Lung (tissue), 12 donors: ENCODE measurements around the gene GUF1. TPM values are rescaled to one million over a fixed set of nuclear protein-coding genes. Genes with fewer than 3 reads are reported as not detected.

ENCODE experiments used
- ATAC-seq: fragments of 200-7000 bp; cut with Tn5 transposase; one replicate; pipeline ENCODE4 v1.9.1; 2020; ENCODE audit warnings: moderate number of reproducible peaks; ENCODE audit not compliant: insufficient read depth, low FRiP score
- DNase-seq, 3 donors: peaks; one replicate each; pipeline ENCODE4 v3.0.0-alpha.2; 2013 to 2017
- H3K27ac ChIP-seq, 2 donors: one replicate each; pipeline ENCODE4 v1.5.1; 2013; ENCODE audit warnings: mild to moderate bottlenecking in 2 of 2, moderate library complexity in 2 of 2, control low read depth in 1 of 2, inconsistent platforms in 1 of 2, low read depth in 1 of 2, low read length in 1 of 2
- H3K27me3 ChIP-seq, 3 donors: one replicate each; pipeline ENCODE4 v1.5.1; 2013; ENCODE audit warnings: low read length in 2 of 3; ENCODE audit not compliant: control insufficient read depth in 3 of 3, insufficient read depth in 3 of 3
- H3K36me3 ChIP-seq, 4 donors: one replicate each; pipeline ENCODE4 v1.5.1; 2013; ENCODE audit warnings: low read length in 4 of 4, mild to moderate bottlenecking in 1 of 4, moderate library complexity in 1 of 4; ENCODE audit not compliant: control insufficient read depth in 4 of 4, insufficient read depth in 4 of 4
- H3K4me1 ChIP-seq, 5 donors: one replicate each; pipeline ENCODE4 v1.5.1; 2013; ENCODE audit warnings: low read length in 5 of 5, mild to moderate bottlenecking in 2 of 5, moderate library complexity in 1 of 5; ENCODE audit not compliant: control insufficient read depth in 5 of 5, insufficient read depth in 5 of 5
- H3K4me3 ChIP-seq: one replicate; pipeline ENCODE4 v1.5.1; 2013; ENCODE audit warnings: mild to moderate bottlenecking, control low read depth, moderate library complexity
- H3K9ac ChIP-seq, 2 donors: one replicate each; pipeline ENCODE4 v1.5.1; 2013; ENCODE audit warnings: low read length in 2 of 2, control low read depth in 1 of 2; ENCODE audit not compliant: insufficient read depth in 1 of 2
- H3K9me3 ChIP-seq, 4 donors: one replicate each; pipeline ENCODE4 v1.5.1; 2013; ENCODE audit warnings: low read length in 3 of 4, mild to moderate bottlenecking in 1 of 4, moderate library complexity in 1 of 4; ENCODE audit not compliant: control insufficient read depth in 4 of 4, insufficient read depth in 3 of 4
- WGBS, 2 donors: extraction: QIAGEN DNeasy Blood & Tissue Kit; methylation state at CpG; one replicate each; pipeline ENCODE4 v1.1.7; 2013; 5-methylcytosine and 5-hydroxymethylcytosine counted together
- polyA plus RNA-seq, 2 donors: library from polyadenylated mRNA; stranded (reverse); fragments of 200-250 nt; gene quantifications; one replicate each; pipeline ENCODE4 v1.2.1, GENCODE V29; 2013
- total RNA-seq, 2 donors: library from RNA; depleted of rRNA in 1 of 2; stranded (reverse); fragments of >200 nt in 1 of 2; gene quantifications; one replicate each; pipeline ENCODE4 v1.2.1, GENCODE V29; 2014 to 2021
- TF ChIP-seq, protein P1 (sequence below): IDR thresholded peaks from 2 replicates; pipeline ENCODE4 v1.5.1; 2012; ENCODE audit warnings: mild to moderate bottlenecking; ENCODE audit errors: control extremely low read depth, extremely low read depth
- donor health status: control.
- donor health status: control.
- donor health status: Bipolar disorder and iron deficiency.
- donor health status: healthy.
- donor health status: DM: yes; HTN: yes; CAD: no.

The GUF1 gene
- total and polyA plus RNA-seq, 4 donors, result 9.2 to 27.4 (median 17.2) TPM

DNA sequence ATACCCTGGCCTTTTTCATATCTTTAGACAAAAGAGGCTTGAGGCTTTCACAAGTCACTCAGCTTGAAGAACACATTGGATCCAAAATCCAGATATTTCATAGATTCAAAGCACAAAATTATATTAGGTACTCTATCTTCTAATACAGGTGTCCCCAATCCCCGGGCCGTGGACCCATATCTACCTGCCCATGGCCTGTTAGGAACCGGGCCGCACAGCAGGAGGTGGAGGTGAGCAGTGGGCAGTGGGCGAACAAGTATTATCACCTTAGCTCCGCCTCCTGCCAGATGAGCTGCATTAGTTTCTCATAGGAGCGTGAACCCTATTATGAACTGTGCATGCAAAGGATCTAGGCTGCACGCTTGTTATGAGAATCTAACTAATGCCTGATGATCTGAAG lies 45.5 kb upstream of the GUF1 start:
- Histone ChIP-seq H3K27me3 (no peaks in the 10 kb centered on the region), H3K9me3 (no peaks in the 10 kb centered on the region), H3K4me1 (no peaks in the 10 kb centered on the region), H3K27ac (no peak overlapping the region), H3K4me3 (no peak overlapping the region), H3K36me3 (no peaks in the 10 kb centered on the region), H3K9ac (no peak overlapping the region)
- DNase-seq, result no peak
- no peak for ATAC-seq
- WGBS, 2 donors, result 83 to 86% methylated on average over 8 of the region's 8 CpGs
- TF ChIP-seq, protein P1, sequence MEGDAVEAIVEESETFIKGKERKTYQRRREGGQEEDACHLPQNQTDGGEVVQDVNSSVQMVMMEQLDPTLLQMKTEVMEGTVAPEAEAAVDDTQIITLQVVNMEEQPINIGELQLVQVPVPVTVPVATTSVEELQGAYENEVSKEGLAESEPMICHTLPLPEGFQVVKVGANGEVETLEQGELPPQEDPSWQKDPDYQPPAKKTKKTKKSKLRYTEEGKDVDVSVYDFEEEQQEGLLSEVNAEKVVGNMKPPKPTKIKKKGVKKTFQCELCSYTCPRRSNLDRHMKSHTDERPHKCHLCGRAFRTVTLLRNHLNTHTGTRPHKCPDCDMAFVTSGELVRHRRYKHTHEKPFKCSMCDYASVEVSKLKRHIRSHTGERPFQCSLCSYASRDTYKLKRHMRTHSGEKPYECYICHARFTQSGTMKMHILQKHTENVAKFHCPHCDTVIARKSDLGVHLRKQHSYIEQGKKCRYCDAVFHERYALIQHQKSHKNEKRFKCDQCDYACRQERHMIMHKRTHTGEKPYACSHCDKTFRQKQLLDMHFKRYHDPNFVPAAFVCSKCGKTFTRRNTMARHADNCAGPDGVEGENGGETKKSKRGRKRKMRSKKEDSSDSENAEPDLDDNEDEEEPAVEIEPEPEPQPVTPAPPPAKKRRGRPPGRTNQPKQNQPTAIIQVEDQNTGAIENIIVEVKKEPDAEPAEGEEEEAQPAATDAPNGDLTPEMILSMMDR, result no peak

- no peaks in the 10 kb centered on the region for H3K4me1 ChIP-seq
- H3K36me3 ChIP-seq, result no peaks in the 10 kb centered on the region
- peaks cover 0 to 8% (median 0%) of the 10 kb centered on the region in 4 donors for H3K9me3 ChIP-seq
- H3K27me3 ChIP-seq, result no peaks in the 10 kb centered on the region
- TF ChIP-seq, protein P1, result no peak
- WGBS, 2 donors, result 89 to 94% methylated on average over 4 of the region's 4 CpGs
- H3K4me3 ChIP-seq, result no peak overlapping the region
- DNase-seq (no peak), ATAC-seq (no peak)
- H3K9ac ChIP-seq, result no peak overlapping the region
- no peak overlapping the region for H3K27ac ChIP-seq
These were observed 40.1 kb upstream of the GUF1 start for GRCh38 chr4:44638091-44638490.

DNA sequence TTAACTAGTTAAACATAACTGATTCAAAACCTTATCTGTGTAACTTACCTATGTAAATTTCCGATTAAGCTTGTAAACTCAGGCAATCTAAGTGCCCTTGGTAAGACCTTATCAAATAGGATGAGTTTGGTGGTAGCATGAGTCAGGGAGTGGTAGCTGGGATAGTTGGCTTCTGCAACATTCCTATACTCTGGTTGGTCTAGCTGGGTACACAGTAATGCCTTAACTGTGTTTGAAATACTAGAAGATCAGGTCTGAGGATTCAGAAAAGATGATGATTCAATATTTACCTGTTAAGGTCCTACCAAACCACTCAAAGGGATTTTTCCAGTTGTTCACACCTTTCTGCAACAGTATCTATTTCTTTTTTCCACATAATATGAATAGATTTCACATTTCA lies 32.1 kb upstream of the GUF1 start:
- Histone ChIP-seq H3K27me3 (no peaks in the 10 kb centered on the region), H3K27ac (no peak overlapping the region), H3K4me3 (no peak overlapping the region), H3K36me3 (no peaks in the 10 kb centered on the region), H3K4me1 (no peaks in the 10 kb centered on the region), H3K9ac (no peak overlapping the region), H3K9me3 (peaks cover 0 to 10% (median 3%) of the 10 kb centered on the region in 4 donors)
- TF ChIP-seq, protein P1, result no peak
- no peak for ATAC-seq
- no peak for DNase-seq
- WGBS, 2 donors, result 92 to 96% methylated on average over 1 of the region's 1 CpG

- no peaks in the 10 kb centered on the region for H3K27me3 ChIP-seq
- H3K9me3 ChIP-seq, result no peaks in the 10 kb centered on the region
- H3K36me3 ChIP-seq, result no peaks in the 10 kb centered on the region
- H3K4me3 ChIP-seq, result no peak within 1 kb of the TSS
- no peaks in the 10 kb centered on the region for H3K4me1 ChIP-seq
- ATAC-seq, result no peak
- TF ChIP-seq, protein P1, result no peak
- no peak for DNase-seq
- 87 to 88% methylated on average over 1 of the region's 1 CpG for WGBS, 2 donors
- H3K9ac ChIP-seq, result no peak within 1 kb of the TSS
- no peak within 1 kb of the TSS for H3K27ac ChIP-seq
These were observed 26.8 kb upstream of the GUF1 start, which contains the start of gene YIPF7 for GRCh38 chr4:44651425-44651824. TSS of gene YIPF7 (minus strand) at chr4:44651625. CDS start at chr4:44650100, 1,525 bp downstream.
